AG04449 (cell line): ENCODE data around the gene SAAL1.

Experiments used
- CTCF ChIA-PET: fragments of 350-600 bp; formaldehyde crosslinking; extraction: SDS; loops from one replicate; lab custom pipeline; 2021; ENCODE audit warnings: antibody characterized with exemption; lab: Yijun Ruan, JAX
- POLR2A ChIA-PET: fragments of 400-600, 350-600 bp; formaldehyde crosslinking; extraction: SDS; loops from one replicate; lab custom pipeline; 2020; ENCODE audit warnings: antibody characterized with exemption, inconsistent platforms; lab: Yijun Ruan, JAX
- DNase-seq: peaks from one replicate; pipeline ENCODE4 v3.0.0-alpha.2; 2010; ENCODE audit warnings: low read depth, low spot score
- H3K4me3 ChIP-seq: 2 replicates; pipeline ENCODE4 v1.5.1; 2011; ENCODE audit warnings: low read depth, mild to moderate bottlenecking, control low read depth, low read length
- CTCF ChIP-seq: IDR thresholded peaks from one replicate; pipeline ENCODE4 v1.5.1; 2011; ENCODE audit warnings: mild to moderate bottlenecking, moderate library complexity, low read length, control low read depth, inconsistent platforms; ENCODE audit not compliant: insufficient read depth; ENCODE audit errors: missing control alignments

Gene SAAL1

GRCh38 chr11:18046116-18046777, 59.6 kb downstream of the SAAL1 start, which contains the start of gene TPH1:
Gene TPH1, minus strand, starts transcription at chr11:18046269. Its CDS starts 5,507 bp downstream, at chr11:18040762.
- DNase-seq: no peak
- CTCF ChIA-PET: interaction anchor here (0.6 kb wide), 1 partner anchor 20 kb away, joined by 4 read pairs; no protein-coding TSS in a partner anchor
- POLR2A ChIA-PET: no interaction called here
- no peak within 1 kb of the TSS for H3K4me3 ChIP-seq
- TF ChIP-seq CTCF: no peak

GRCh38 chr11:18036456-18036855, 69.4 kb downstream of the SAAL1 start:
- no peak for TF ChIP-seq CTCF
- H3K4me3 ChIP-seq: no peak overlapping the region
- POLR2A ChIA-PET: no interaction called here
- DNase-seq: no peak
- CTCF ChIA-PET: no interaction called here
